K562 treated with DMSO at 1 percent for 48 hours (cell line): ENCODE results near the gene AVP. TPM values are rescaled to one million over a fixed set of nuclear protein-coding genes. Genes with fewer than 3 reads are reported as not detected.

Experiments used
- total RNA-seq: library from RNA; unstranded; fragments of 300-600 nt; gene quantifications from 2 replicates; pipeline ENCODE4 v1.2.3, GENCODE V29; 2022; ENCODE audit warnings: low replicate concordance; ENCODE audit errors: extremely low read depth

AVP gene
- total RNA-seq: not detected in 2 replicates

GRCh38 chr20:3084283-3084985 is at the start of gene AVP:
TSS of gene AVP (minus strand) at chr20:3084724. CDS start at chr20:3084674, 50 bp downstream.

GRCh38 chr20:3071610-3072529 is 12.7 kb downstream of the AVP start, which contains the start of gene OXT:
TSS of gene OXT (plus strand) at chr20:3071620. CDS start at chr20:3071656, 36 bp downstream.

GRCh38 chr20:3045816-3046676 is 38.5 kb downstream of the AVP start, which contains the start of gene MRPS26:
TSS of gene MRPS26 (plus strand) at chr20:3046052. CDS start at chr20:3046069, 17 bp downstream.

GRCh38 chr20:3043322-3043721 is 41.2 kb downstream of the AVP start, which contains the start of gene GNRH2:
TSS of gene GNRH2 (plus strand) at chr20:3043622. CDS start at chr20:3044415, 793 bp downstream.

Other genes starting within 250 kb of the AVP start
- not detected in 2 replicates for gene PCED1A, start 244.1 kb downstream of the AVP start, total RNA-seq
- gene VPS16, start 244.0 kb downstream of the AVP start, total RNA-seq: not detected in 2 replicates
- gene PTPRA, start 211.2 kb downstream of the AVP start, total RNA-seq: not detected in 2 replicates
- not detected in 2 replicates for gene GNRH2, start 41.1 kb downstream of the AVP start, total RNA-seq
- not detected in 2 replicates for gene MRPS26, start 38.7 kb downstream of the AVP start, total RNA-seq
- gene OXT, start 13.1 kb downstream of the AVP start, total RNA-seq: not detected in 2 replicates
- not detected in 2 replicates for gene FASTKD5, start 75.1 kb upstream of the AVP start, total RNA-seq
- gene UBOX5, start 75.1 kb upstream of the AVP start, total RNA-seq: not detected in 2 replicates
- gene LZTS3, start 88.8 kb upstream of the AVP start, total RNA-seq: not detected in 2 replicates
- gene DDRGK1, start 120.0 kb upstream of the AVP start, total RNA-seq: not detected in 2 replicates
- gene ITPA, start 124.8 kb upstream of the AVP start, total RNA-seq: not detected in 2 replicates
- gene SLC4A11, start 154.5 kb upstream of the AVP start, total RNA-seq: not detected in 2 replicates